Measurements from ENCODE around the gene EP400.
A peak's percentile ranks its signal among the peaks of the same experiment; 100 is the strongest.

Gene EP400

GRCh38 chr12:131949431-131950181, at the start of gene EP400:
Gene EP400 (plus strand): TSS chr12:131949942. CDS start chr12:131960620, 10,678 bp downstream.
- peak; percentile 92 for DNase-seq

GRCh38 chr12:131900397-131900796, 49.3 kb upstream of the EP400 start:
- DNase-seq, result no peak

- no peak for DNase-seq
Observed at GRCh38 chr12:131901431-131902331, 48.1 kb upstream of the EP400 start.

GRCh38 chr12:131902332-131903241, 47.2 kb upstream of the EP400 start:
- DNase-seq, result no peak

- DNase-seq, result no peak
Observed at GRCh38 chr12:131903270-131904255, 46.2 kb upstream of the EP400 start.

- no peak for DNase-seq
Observed at GRCh38 chr12:131904346-131904745, 45.4 kb upstream of the EP400 start.

- DNase-seq, result no peak
Observed at GRCh38 chr12:131905081-131905629, 44.6 kb upstream of the EP400 start.

- DNase-seq, result no peak
Observed at GRCh38 chr12:131905630-131906091, 44.1 kb upstream of the EP400 start.

- DNase-seq, result no peak
Observed at GRCh38 chr12:131907379-131908091, 42.2 kb upstream of the EP400 start.

- DNase-seq, result no peak
Observed at GRCh38 chr12:131908092-131909080, 41.4 kb upstream of the EP400 start.

GRCh38 chr12:131909081-131909751, 40.5 kb upstream of the EP400 start:
- no peak for DNase-seq

GRCh38 chr12:131909752-131910219, 40.0 kb upstream of the EP400 start:
- DNase-seq, result no peak

GRCh38 chr12:131910302-131911027, 39.3 kb upstream of the EP400 start:
- DNase-seq, result no peak

GRCh38 chr12:131911028-131911650, 38.6 kb upstream of the EP400 start:
- DNase-seq, result no peak

GRCh38 chr12:131911851-131912477, 37.8 kb upstream of the EP400 start:
- DNase-seq, result no peak

GRCh38 chr12:131912518-131913274, 37.0 kb upstream of the EP400 start:
- no peak for DNase-seq
